GM18508 (cell line): ENCODE results near the gene PPT2.
"Not testable (repeated sequence)": the region's sequence is repeated elsewhere in the genome, so short reads cannot be mapped to it uniquely, and the experiment has no call there.

Experiments
- ATAC-seq: cut with Tn5 transposase; IDR thresholded peaks from one replicate; pipeline ENCODE4 v1.9.1; 2021; ENCODE audit warnings: moderate number of reproducible peaks; ENCODE audit not compliant: insufficient read depth, unreplicated experiment

PPT2 gene

DNA sequence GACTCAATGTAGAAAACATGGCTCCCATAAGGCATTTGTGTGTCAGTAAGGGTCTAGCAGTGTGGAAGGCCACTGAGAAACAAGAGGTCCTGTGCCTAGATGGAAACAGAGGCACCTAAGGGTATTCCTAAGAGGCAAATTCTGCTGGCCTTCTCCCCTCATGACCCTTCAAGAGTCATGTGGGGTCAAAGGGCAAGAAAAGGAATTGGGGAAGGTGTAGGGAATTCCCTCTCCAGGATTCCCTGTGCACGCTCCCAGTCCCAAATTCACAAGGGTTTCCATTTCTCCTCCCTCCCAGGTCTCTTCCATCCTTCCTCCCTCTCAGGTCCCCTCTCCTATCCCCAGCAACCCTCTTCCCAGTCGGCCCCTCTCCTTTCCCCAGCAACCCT lies 21.4 kb downstream of the PPT2 start:
- ATAC-seq: no peak

DNA sequence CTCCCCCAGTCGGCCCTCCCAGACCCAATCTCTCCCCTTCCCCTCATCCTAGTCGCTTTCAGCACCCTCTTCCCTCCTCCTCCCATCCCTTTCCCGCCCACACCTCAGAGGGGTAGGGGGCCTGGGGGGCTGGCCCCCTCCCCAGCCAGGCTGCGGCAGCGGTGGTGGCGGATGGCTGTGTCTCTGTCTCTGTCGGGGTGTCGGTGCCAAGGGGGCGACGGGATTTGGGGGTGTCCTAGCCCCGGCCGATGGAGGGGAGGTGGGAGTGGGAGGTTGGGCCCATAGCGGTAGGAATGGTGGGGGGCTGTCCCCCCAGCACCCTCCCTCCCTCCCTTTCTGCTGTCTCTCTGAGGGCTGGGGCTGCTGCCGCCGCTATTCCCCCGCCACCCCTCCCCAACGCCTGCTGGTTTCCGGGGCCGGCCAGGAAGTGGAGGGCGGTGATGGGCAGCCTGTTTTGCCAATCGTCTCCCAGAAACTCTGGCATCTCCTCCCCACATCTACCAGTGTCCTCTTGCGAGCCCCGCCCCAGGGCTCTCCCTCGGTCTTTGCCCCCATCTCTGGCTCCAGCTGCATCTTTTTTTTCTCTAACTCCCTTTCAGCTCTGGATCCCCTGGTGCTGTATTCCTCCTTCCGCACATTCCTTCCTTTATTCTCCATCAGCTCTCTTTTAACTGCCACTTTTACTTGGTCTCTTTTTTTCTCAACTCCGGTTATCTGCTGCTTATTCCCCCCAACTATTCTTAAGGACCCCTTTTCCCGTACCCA lies 22.0 kb downstream of the PPT2 start, which contains the start of gene AGPAT1:
Gene AGPAT1, minus strand, starts transcription at position 374 of the 765 bp plus-strand sequence. CDS start 4,588 bp downstream, outside the sequence.
- no peak for ATAC-seq

DNA sequence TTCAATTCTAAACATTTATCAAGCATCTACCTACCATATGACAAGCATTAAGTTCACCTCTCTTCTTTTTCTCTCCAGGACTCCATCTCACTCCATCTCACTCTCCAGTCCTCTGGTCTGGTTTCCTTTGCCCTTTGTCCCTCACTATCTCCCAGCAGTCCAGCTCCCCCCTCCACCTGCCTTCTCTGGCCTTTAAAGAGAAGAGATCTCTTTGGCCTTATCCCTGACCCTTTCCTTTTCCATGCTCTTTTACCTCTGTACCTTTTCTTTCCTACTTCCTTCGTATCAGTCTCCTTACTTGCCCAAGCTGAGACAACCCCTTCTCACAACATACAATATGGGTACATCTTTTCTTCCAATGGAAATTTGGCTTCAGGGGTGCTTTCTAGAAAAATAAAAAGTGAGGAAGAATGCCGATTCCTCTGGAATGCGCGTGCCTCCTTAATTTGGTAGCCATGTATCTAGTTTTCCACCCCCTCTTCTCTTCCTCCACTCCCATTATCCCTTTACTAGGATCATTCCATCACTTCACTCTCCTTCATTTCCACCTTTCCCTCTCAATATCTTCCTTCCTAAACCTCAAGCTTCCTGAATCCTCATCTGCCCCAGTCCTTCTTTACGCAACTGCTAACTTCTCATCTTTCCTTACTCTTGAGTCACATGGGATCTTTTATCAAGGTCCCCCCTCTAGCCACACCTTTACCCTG lies 22.7 kb downstream of the PPT2 start:
- ATAC-seq: no peak

- no peak for ATAC-seq
Measured at GRCh38 chr6:32177183-32177787, 23.3 kb downstream of the PPT2 start.

GRCh38 chr6:32177788-32178546 lies 24.0 kb downstream of the PPT2 start, which contains the start of gene RNF5:
TSS of gene RNF5 (plus strand) at chr6:32178405. CDS start at chr6:32178512, 107 bp downstream.
- peak; percentile 83 for ATAC-seq

DNA sequence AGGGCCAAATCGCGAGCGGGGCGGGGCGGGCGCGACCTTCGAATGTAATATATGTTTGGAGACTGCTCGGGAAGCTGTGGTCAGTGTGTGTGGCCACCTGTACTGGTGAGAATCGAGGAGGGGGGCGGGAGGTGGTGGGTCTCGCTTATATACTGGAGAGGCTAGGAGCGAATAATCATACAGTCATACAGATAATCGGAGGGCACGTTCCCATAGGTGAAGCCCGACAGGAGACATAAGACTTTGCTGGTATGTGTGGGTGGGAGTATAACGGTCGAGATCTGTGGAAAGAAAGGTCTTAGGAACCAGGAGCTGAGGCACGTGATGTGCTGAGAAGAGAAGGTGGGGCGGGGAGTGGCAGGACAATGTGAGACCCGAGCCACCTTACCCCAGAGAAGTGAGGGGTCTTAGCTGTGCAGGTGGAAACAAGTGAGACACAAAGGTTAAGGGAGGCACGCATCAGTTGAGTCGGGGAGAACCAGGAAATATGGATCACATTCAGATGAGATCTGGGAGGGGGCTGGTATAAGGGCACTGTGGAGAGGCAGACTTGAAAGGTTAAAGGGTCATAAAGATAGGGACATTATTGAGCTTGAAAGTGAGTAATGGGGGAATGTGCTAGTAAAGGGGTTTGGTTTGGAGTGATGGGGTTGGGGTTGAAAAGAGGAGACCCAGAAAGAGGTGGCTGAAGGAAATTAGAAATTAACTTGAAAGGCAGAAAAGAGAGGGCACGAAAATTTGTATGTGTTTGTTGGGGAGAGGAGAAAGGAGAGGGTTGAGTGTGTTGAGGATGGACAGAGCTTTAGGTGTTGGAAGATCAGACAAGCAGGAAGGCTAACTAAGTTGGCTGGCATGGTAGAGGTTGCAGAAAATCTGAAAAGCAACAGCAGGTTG lies 24.9 kb downstream of the PPT2 start:
- no peak for ATAC-seq

DNA sequence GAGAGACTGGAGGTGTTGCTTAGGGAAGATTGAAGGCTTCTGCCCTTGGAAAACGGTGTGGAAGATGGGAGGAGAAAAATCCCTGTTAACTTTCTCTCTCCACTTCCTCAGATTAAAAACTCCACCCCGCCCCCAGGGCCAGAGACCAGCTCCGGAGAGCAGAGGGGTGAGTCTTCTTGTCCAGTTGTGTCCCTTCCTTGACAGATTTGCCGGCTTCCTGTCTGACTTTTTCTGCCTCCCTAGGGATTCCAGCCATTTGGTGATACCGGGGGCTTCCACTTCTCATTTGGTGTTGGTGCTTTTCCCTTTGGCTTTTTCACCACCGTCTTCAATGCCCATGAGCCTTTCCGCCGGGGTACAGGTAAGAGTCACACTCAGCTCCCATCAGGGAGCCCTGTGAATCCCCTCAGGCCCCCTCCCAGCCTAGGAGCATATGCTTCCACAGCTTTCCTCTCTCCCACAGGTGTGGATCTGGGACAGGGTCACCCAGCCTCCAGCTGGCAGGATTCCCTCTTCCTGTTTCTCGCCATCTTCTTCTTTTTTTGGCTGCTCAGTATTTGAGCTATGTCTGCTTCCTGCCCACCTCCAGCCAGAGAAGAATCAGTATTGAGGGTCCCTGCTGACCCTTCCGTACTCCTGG lies 25.9 kb downstream of the PPT2 start:
- no peak for ATAC-seq

DNA sequence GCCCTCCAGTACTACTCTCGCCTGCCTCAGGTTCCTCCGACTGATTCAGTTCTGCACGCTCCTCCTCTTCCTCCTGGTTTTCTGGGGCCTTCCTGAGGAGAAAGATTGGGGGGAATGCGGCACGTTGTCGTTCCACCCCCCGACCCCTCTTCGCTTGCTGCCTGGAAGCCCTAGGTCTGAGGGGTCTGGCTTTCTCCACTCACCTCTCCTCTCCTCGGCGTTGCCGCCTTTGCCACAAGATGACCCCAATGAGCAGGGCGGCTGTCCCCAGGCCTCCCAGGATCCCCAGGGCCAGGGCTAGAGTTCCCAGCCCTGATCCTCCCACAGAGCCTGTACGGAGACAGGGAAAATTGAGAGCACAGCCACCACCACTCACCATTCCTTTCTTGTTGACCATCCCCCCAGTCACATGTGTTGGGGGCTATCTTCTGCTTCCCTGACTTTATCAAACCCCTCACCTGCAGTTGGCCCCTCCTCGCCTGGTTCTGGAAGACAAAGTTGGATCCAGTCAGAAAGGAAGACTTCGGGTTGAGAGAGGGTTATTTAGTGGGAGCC lies 27.3 kb downstream of the PPT2 start:
- ATAC-seq: no peak

- no peak for ATAC-seq
Measured at GRCh38 chr6:32181915-32182529, 28.1 kb downstream of the PPT2 start.

GRCh38 chr6:32182555-32182981 lies 28.6 kb downstream of the PPT2 start:
- ATAC-seq: no peak

DNA sequence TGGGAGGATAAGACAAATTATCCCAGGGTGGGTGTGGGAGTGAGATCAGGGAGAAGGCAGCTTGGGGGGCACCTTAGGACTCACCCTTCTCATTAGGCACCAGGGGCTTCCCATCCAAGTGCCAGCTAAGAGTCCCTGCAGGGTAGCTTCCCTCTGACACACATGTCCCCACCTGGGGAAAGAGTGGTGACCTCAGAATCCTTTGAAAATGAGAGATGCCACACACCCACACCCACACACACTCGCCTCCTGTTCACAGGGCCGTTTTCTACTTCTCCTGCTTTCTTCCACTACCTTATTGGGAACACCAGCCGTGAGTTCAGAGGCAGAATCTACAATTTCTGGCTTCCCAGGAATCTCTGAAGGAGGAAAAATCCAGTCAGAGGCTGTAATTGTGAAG lies 29.1 kb downstream of the PPT2 start:
- ATAC-seq: no peak

GRCh38 chr6:32183483-32184083 lies 29.6 kb downstream of the PPT2 start:
- ATAC-seq: no peak

DNA sequence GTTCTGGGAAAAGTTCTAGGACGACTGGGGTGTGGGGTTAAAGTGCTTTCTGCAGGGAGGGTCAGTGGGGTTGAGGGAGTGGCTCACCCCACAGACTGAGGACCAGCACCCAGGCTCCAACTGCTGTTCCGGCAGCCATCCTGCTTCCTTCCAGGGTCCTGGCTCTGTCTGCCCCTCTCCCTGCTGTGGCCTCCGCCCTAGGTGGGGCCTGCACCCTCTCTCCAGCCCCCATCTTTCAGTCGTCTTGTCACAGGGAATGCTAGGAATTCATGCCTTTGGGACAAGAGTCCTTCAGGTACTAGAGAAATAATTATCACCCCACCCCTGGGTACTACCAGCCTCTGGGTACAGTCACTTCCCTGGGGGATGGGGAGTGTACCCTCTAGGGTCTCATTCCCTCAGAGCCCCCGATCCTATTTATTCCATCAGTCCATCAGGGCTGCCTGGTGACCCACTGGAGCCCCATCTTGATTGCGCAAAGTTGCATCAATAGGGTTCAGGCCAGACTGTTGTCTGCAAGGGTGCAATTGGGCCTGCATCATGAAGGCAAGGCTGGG lies 30.2 kb downstream of the PPT2 start, which contains the start of gene AGER:
Gene AGER, minus strand, starts transcription at position 170 of the 557 bp plus-strand sequence. Its CDS starts 31 bp downstream, at position 139.
- no peak for ATAC-seq

- ATAC-seq: not testable (repeated sequence)
Measured at GRCh38 chr6:32185681-32186131, 31.8 kb downstream of the PPT2 start.

- ATAC-seq: not testable (repeated sequence)
Measured at GRCh38 chr6:32186151-32186840, 32.4 kb downstream of the PPT2 start.

GRCh38 chr6:32187009-32187709 lies 33.2 kb downstream of the PPT2 start:
- no peak for ATAC-seq
